Ovary (tissue), 9 donors: Measurements from ENCODE around the gene SLC35B4. TPM values are rescaled to one million over a fixed set of nuclear protein-coding genes. Genes with fewer than 3 reads are reported as not detected.

Source experiments
- DNase-seq, 5 donors: peaks; one replicate each; pipeline ENCODE4 v3.0.0-alpha.2; 2019 to 2020
- H3K27ac ChIP-seq, 2 donors: fragments of 200-600 bp; one replicate each; pipeline versions ENCODE4 v1.5.1 to v1.8.0; 2019 to 2022
- H3K27me3 ChIP-seq: fragments of 200-600 bp; one replicate; pipeline ENCODE4 v1.8.0; 2022
- H3K36me3 ChIP-seq: fragments of 200-600 bp; sonication (generic); one replicate; pipeline ENCODE4 v1.5.1; 2019
- H3K4me1 ChIP-seq: one replicate; pipeline ENCODE4 v1.8.1; 2013; ENCODE audit warnings: mild to moderate bottlenecking, moderate library complexity; ENCODE audit not compliant: insufficient read depth
- H3K4me3 ChIP-seq: fragments of 200-600 bp; sonication (generic); one replicate; pipeline ENCODE4 v1.5.1; 2017
- H3K9me3 ChIP-seq, 2 donors: fragments of 200-600 bp in 1 of 2; sonication (generic) in 1 of 2; one replicate each; pipeline versions ENCODE4 v1.5.1 to v1.8.1; 2013 to 2019; ENCODE audit warnings: mild to moderate bottlenecking in 1 of 2, moderate library complexity in 1 of 2
- EP300 ChIP-seq: sonication (generic); formaldehyde crosslinking; IDR thresholded peaks from one replicate; pipeline ENCODE4 v1.6.1; 2017; ENCODE audit warnings: antibody characterized with exemption
- POLR2A ChIP-seq: fragments of 450-650 bp; IDR thresholded peaks from one replicate; pipeline ENCODE4 v1.6.1; 2017; ENCODE audit warnings: antibody characterized with exemption, mild to moderate bottlenecking, moderate library complexity
- WGBS, 3 donors: extraction: QIAGEN DNeasy Blood & Tissue Kit in 1 of 3; methylation state at CpG; one replicate each; pipeline versions ENCODE4 v1.1.5 to v1.1.7; 2013 to 2017; 5-methylcytosine and 5-hydroxymethylcytosine counted together
- intact Hi-C, 4 donors: fragments of 100-400 bp; cut with DNase I; formaldehyde crosslinking; loops; one replicate each; pipeline versions ENCODE4 v1.11.0 to v1.15.1; 2022 to 2023
- polyA plus RNA-seq, 2 donors: library from polyadenylated mRNA; stranded (reverse); fragments of 200-250 nt in 1 of 2; fragments of 350-450 nt in 1 of 2; fragmentation: Illumina TruSeq in 1 of 2; extraction: RNeasy Lipid Tissue Mini Kit (QIAGEN cat#74804) in 1 of 2; gene quantifications; one replicate each; pipeline ENCODE4 v1.2.3, GENCODE V29; 2013 to 2014
- total RNA-seq, 7 donors: library from RNA; depleted of rRNA in 2 of 7; stranded (reverse); fragments of >200 nt in 2 of 7; fragmentation: NEBNext Ultra II Directional in 3 of 7; extraction: Animal tissue kit (Norgen Biotek cat#: 25700) in 3 of 7; gene quantifications; one replicate each; pipeline versions ENCODE4 v1.1.0 to v1.2.4, GENCODE V29; 2016 to 2023
- TF ChIP-seq, protein P1 (sequence below), 3 donors: fragments of 450-650 bp in 2 of 3; fragments of 200-600 bp in 1 of 3; IDR thresholded peaks; one replicate each; pipeline versions ENCODE4 v1.5.1 to v1.8.0; 2016 to 2022; ENCODE audit warnings: antibody characterized with exemption in 3 of 3, mild to moderate bottlenecking in 1 of 3
- donor health status: DM: no; HTN: no; CAD: no; lungs with moderate emphysema.
- donor health status: DM: no; HTN: no; CAD: no.
- donor health status: Bipolar disorder and iron deficiency.
- donor health status: DM: yes; HTN: yes; CAD: no.
- donor health status: DM: no; HTN: no; CAD: no.
- donor health status: DM: yes; HTN: yes; CAD: no.

The SLC35B4 gene
- total and polyA plus RNA-seq, 9 donors: 3.9 to 25.7 (median 15.7) TPM

DNA sequence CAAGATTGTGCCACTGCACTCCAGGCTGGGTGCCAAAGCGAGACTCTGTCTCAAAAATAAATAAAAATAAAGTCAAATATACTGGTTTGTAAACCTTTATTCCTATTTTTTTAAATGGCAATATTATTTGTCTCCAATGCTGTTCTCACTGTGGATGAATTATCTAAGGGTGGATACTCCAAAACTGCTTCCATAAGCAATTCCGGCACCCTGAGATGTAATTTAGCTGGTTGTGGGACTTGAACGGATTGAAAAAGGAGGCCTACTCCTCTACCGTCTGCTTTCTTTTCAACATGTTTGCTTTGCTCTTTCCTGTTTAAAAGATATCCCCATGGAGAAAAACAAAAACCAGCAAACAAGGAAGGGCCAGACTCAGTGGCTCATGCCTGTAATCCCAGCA lies 54.4 kb downstream of the SLC35B4 start:
- no peaks in the 10 kb centered on the region for H3K9me3 ChIP-seq
- no peaks in the 10 kb centered on the region for H3K27me3 ChIP-seq
- TF ChIP-seq POLR2A: no peak
- TF ChIP-seq EP300: no peak
- TF ChIP-seq, protein P1, sequence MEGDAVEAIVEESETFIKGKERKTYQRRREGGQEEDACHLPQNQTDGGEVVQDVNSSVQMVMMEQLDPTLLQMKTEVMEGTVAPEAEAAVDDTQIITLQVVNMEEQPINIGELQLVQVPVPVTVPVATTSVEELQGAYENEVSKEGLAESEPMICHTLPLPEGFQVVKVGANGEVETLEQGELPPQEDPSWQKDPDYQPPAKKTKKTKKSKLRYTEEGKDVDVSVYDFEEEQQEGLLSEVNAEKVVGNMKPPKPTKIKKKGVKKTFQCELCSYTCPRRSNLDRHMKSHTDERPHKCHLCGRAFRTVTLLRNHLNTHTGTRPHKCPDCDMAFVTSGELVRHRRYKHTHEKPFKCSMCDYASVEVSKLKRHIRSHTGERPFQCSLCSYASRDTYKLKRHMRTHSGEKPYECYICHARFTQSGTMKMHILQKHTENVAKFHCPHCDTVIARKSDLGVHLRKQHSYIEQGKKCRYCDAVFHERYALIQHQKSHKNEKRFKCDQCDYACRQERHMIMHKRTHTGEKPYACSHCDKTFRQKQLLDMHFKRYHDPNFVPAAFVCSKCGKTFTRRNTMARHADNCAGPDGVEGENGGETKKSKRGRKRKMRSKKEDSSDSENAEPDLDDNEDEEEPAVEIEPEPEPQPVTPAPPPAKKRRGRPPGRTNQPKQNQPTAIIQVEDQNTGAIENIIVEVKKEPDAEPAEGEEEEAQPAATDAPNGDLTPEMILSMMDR (IDR thresholded peaks at IDR 0.05): no peak
- H3K36me3 ChIP-seq: no peaks in the 10 kb centered on the region
- no peak overlapping the region for H3K4me3 ChIP-seq
- WGBS, 3 donors: 85 to 91% (median 88%) methylated on average over 4 of the region's 4 CpGs
- H3K4me1 ChIP-seq: no peaks in the 10 kb centered on the region
- H3K27ac ChIP-seq: no peak overlapping the region
- DNase-seq: no peak
- intact Hi-C loops: no loop called here

DNA sequence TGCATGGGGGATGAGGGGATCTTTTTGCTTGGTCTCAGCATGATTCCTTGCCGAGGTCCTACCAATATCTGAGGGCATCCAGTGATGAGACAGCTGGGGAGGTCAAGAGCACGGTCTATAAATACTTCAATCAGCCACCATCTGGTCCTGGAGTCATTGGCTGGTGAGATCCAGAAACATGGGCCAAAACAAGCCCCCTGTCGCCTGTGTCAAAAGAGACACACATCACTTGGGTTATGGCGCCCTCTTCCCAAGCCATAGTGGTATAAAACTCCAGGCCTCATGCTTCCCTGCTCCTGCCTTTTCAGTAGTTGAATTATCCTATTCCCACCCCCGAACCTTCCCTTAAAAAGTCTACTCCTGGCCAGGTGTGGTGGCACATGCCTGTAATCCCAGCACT lies 60.9 kb downstream of the SLC35B4 start:
- H3K9me3 ChIP-seq: no peaks in the 10 kb centered on the region
- 77 to 86% (median 82%) methylated on average over 5 of the region's 5 CpGs for WGBS, 3 donors
- H3K36me3 ChIP-seq: no peaks in the 10 kb centered on the region
- H3K27me3 ChIP-seq: no peaks in the 10 kb centered on the region
- TF ChIP-seq, protein P1 (IDR thresholded peaks at IDR 0.05): no peak
- TF ChIP-seq POLR2A (no peak), EP300 (no peak)
- no peak overlapping the region for H3K4me3 ChIP-seq
- intact Hi-C loops: no loop called here
- H3K27ac ChIP-seq: no peak overlapping the region
- DNase-seq: no peak
- H3K4me1 ChIP-seq: no peaks in the 10 kb centered on the region

DNA sequence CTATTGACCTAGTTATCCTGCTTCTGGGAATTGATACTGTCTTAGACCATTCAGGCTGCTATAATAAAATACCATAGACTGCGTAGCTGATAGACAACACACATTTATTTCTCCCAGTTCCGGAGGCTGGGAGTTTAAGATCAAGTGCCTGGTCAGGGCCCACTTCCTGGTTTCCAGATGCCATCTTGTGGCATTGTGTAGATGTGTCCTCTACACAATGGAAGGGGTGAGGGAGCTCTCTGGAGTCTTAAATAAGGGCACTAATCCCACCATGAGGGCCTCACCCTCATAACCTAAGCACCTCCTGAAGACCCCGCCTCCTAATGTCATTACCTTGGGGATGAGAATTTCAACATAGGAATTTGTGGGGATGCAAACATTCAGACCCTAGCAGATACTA lies 62.4 kb downstream of the SLC35B4 start:
- H3K4me3 ChIP-seq: no peak overlapping the region
- intact Hi-C loops: no loop called here
- no peaks in the 10 kb centered on the region for H3K36me3 ChIP-seq
- TF ChIP-seq, protein P1 (IDR thresholded peaks at IDR 0.05): no peak
- TF ChIP-seq POLR2A (no peak), EP300 (no peak)
- 94 to 99% (median 96%) methylated on average over 3 of the region's 3 CpGs for WGBS, 3 donors
- no peaks in the 10 kb centered on the region for H3K9me3 ChIP-seq
- DNase-seq: no peak
- no peaks in the 10 kb centered on the region for H3K27me3 ChIP-seq
- no peaks in the 10 kb centered on the region for H3K4me1 ChIP-seq
- no peak overlapping the region for H3K27ac ChIP-seq

DNA sequence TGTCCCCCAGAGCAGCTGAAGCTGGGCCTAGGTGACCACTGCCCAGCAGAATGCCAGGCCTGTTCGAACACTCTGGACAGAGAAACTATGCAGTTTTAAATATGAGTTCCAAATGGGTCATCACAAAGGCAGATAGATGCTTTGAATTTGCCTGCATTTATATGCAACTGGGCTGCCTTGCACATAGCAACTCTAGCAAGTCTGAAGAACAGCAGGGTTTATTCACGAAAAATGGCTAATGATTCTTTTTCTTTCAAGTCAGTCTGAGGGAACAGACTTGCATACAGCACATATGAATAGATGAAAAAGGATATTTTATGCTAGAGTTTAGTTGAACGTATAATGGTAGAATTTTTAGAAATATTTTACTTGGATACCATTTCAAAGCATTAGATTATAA lies 68.5 kb downstream of the SLC35B4 start:
- no peaks in the 10 kb centered on the region for H3K36me3 ChIP-seq
- no peak for DNase-seq
- no peaks in the 10 kb centered on the region for H3K27me3 ChIP-seq
- no peaks in the 10 kb centered on the region for H3K9me3 ChIP-seq
- intact Hi-C loops: no loop called here
- H3K4me1 ChIP-seq: no peaks in the 10 kb centered on the region
- no peak overlapping the region for H3K27ac ChIP-seq
- TF ChIP-seq EP300: no peak
- no peak for TF ChIP-seq POLR2A
- TF ChIP-seq, protein P1 (IDR thresholded peaks at IDR 0.05): no peak
- 71 to 79% (median 76%) methylated on average over 3 of the region's 3 CpGs for WGBS, 3 donors
- no peak overlapping the region for H3K4me3 ChIP-seq

DNA sequence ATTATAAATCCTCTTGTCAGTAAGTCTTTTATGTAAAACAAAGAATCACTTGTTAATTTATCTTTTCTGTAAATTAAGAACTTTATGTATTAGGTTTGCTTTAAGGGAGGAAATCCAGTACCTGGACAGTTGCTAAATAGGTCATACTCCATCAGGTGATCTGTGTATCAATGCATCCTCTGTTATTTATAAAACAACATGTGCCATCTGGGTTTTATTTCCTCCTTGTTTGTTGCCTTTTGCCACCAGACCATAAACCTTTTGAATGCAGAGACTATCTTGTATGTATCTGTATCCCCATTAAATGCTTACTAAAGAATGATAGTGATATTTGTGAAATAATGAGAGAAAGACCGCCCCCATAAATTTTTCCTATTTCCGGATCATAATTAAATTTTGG lies 70.0 kb downstream of the SLC35B4 start:
- no peak for TF ChIP-seq EP300
- no peak for TF ChIP-seq POLR2A
- TF ChIP-seq, protein P1 (IDR thresholded peaks at IDR 0.05): no peak
- H3K36me3 ChIP-seq: no peaks in the 10 kb centered on the region

More for the DNA sequence above, 70.0 kb downstream of the SLC35B4 start:
- H3K27ac ChIP-seq: no peak overlapping the region
- no peaks in the 10 kb centered on the region for H3K4me1 ChIP-seq
- intact Hi-C loops: no loop called here
- no peaks in the 10 kb centered on the region for H3K9me3 ChIP-seq
- WGBS, 3 donors: 73 to 85% (median 80%) methylated on average over 2 of the region's 2 CpGs
- no peak overlapping the region for H3K4me3 ChIP-seq
- no peaks in the 10 kb centered on the region for H3K27me3 ChIP-seq
- no peak for DNase-seq
